ENCODE measurements around the gene SOS1.

GRCh38 chr2:39138837-39139211 is 18.0 kb upstream of the SOS1 start:
- TF ChIP-seq CTCF (IDR thresholded peaks at IDR 0.05; ENCODE audit: low read depth, low read length, poor library complexity, severe bottlenecking) = no peak
- no peak for TF ChIP-seq EZH2phosphoT487 (IDR thresholded peaks at IDR 0.05; ENCODE audit: borderline replicate concordance, low read length)
